T-helper 2 cell treated with Interferon-gamma antibody and Interleukin-4, amounts not matched to agents 5 μg/mL and 100 μg/mL, for 36 hours (primary cell): ENCODE measurements around the gene TRPV3.

Experiments
- DNase-seq: peaks from one replicate; pipeline ENCODE4 v3.0.0; 2021; ENCODE audit warnings: low spot score
- H3K27ac Mint-ChIP-seq: one replicate; pipeline ENCODE4 v1.8.0; 2021; ENCODE audit warnings: mild to moderate bottlenecking, mixed read lengths
- H3K27me3 Mint-ChIP-seq: one replicate; pipeline ENCODE4 v1.8.0; 2021; ENCODE audit warnings: low read depth, mixed read lengths
- H3K36me3 Mint-ChIP-seq: one replicate; pipeline ENCODE4 v1.8.0; 2021; ENCODE audit warnings: low read depth, mixed read lengths
- H3K4me1 Mint-ChIP-seq: one replicate; pipeline ENCODE4 v1.8.0; 2021; ENCODE audit warnings: low read depth, mixed read lengths
- H3K4me3 Mint-ChIP-seq: one replicate; pipeline ENCODE4 v1.8.0; 2022; ENCODE audit warnings: mild to moderate bottlenecking, moderate library complexity, mixed read lengths
- H3K9me3 Mint-ChIP-seq: one replicate; pipeline ENCODE4 v1.8.0; 2021; ENCODE audit warnings: mixed read lengths

TRPV3 gene

GRCh38 chr17:3511852-3512504, 45.6 kb downstream of the TRPV3 start:
- H3K4me1 Mint-ChIP-seq, result no peaks in the 10 kb centered on the region
- no peaks in the 10 kb centered on the region for H3K27me3 Mint-ChIP-seq
- no peak for DNase-seq
- H3K36me3 Mint-ChIP-seq, result no peaks in the 10 kb centered on the region
- H3K27ac Mint-ChIP-seq, result no peak overlapping the region
- no peak overlapping the region for H3K4me3 Mint-ChIP-seq
- no peaks in the 10 kb centered on the region for H3K9me3 Mint-ChIP-seq

- Mint-ChIP-seq H3K4me3 (no peak overlapping the region), H3K27ac (no peak overlapping the region)
Measured at GRCh38 chr17:3510090-3510489, 47.5 kb downstream of the TRPV3 start.

DNA sequence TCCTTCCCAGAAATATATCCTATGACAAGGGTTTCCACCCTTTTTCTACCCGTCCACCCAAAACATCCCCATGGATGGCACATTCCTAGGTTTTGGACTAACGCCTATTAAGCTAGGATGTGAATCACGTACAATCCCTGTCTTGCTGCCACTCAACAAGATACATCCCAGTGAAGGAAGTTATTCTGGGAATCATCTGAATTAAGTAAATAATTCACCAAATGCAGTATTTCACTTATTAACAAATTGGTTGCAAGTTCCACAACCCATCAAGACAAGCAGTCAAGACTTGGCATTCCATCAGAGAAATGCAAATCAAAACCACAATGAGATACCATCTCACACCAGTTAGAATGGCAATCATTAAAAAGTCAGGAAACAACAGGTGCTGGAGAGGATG, 49.7 kb downstream of the TRPV3 start:
- Mint-ChIP-seq H3K36me3 (no peaks in the 10 kb centered on the region), H3K27me3 (no peaks in the 10 kb centered on the region), H3K4me1 (no peaks in the 10 kb centered on the region), H3K9me3 (no peaks in the 10 kb centered on the region), H3K4me3 (no peak overlapping the region), H3K27ac (no peak overlapping the region)
- no peak for DNase-seq

More at GRCh38 chr17:3510090-3510489, 47.5 kb downstream of the TRPV3 start:
- no peak for DNase-seq
- Mint-ChIP-seq H3K36me3 (no peaks in the 10 kb centered on the region), H3K9me3 (no peaks in the 10 kb centered on the region), H3K27me3 (no peaks in the 10 kb centered on the region), H3K4me1 (no peaks in the 10 kb centered on the region)

- H3K27me3 Mint-ChIP-seq, result no peaks in the 10 kb centered on the region
- no peaks in the 10 kb centered on the region for H3K9me3 Mint-ChIP-seq
- no peaks in the 10 kb centered on the region for H3K4me1 Mint-ChIP-seq
- H3K36me3 Mint-ChIP-seq, result no peaks in the 10 kb centered on the region
- no peak overlapping the region for H3K4me3 Mint-ChIP-seq
- H3K27ac Mint-ChIP-seq, result no peak overlapping the region
- no peak for DNase-seq
Measured at GRCh38 chr17:3507071-3507470, 50.5 kb downstream of the TRPV3 start.

- no peak overlapping the region for H3K27ac Mint-ChIP-seq
- H3K4me3 Mint-ChIP-seq, result no peak overlapping the region
- no peaks in the 10 kb centered on the region for H3K4me1 Mint-ChIP-seq
- no peak for DNase-seq
- no peaks in the 10 kb centered on the region for H3K9me3 Mint-ChIP-seq
- no peaks in the 10 kb centered on the region for H3K36me3 Mint-ChIP-seq
- no peaks in the 10 kb centered on the region for H3K27me3 Mint-ChIP-seq
Measured at GRCh38 chr17:3506054-3506453, 51.6 kb downstream of the TRPV3 start.

- Mint-ChIP-seq H3K4me3 (no peak overlapping the region), H3K36me3 (no peaks in the 10 kb centered on the region), H3K27ac (no peak overlapping the region), H3K9me3 (no peaks in the 10 kb centered on the region), H3K4me1 (no peaks in the 10 kb centered on the region), H3K27me3 (no peaks in the 10 kb centered on the region)
- no peak for DNase-seq
Measured at GRCh38 chr17:3505008-3505407, 52.6 kb downstream of the TRPV3 start.

- Mint-ChIP-seq H3K9me3 (no peaks in the 10 kb centered on the region), H3K4me1 (no peaks in the 10 kb centered on the region), H3K4me3 (no peak overlapping the region), H3K36me3 (no peaks in the 10 kb centered on the region), H3K27ac (no peak overlapping the region), H3K27me3 (no peaks in the 10 kb centered on the region)
- no peak for DNase-seq
Measured at GRCh38 chr17:3503285-3503684, 54.3 kb downstream of the TRPV3 start.

GRCh38 chr17:3502466-3502865, 55.1 kb downstream of the TRPV3 start:
- H3K4me3 Mint-ChIP-seq, result no peak overlapping the region
- no peak for DNase-seq
- H3K36me3 Mint-ChIP-seq, result no peaks in the 10 kb centered on the region
- H3K27ac Mint-ChIP-seq, result no peak overlapping the region
- H3K27me3 Mint-ChIP-seq, result no peaks in the 10 kb centered on the region
- H3K4me1 Mint-ChIP-seq, result no peaks in the 10 kb centered on the region
- H3K9me3 Mint-ChIP-seq, result no peaks in the 10 kb centered on the region

GRCh38 chr17:3501344-3501743, 56.3 kb downstream of the TRPV3 start:
- Mint-ChIP-seq H3K27me3 (no peaks in the 10 kb centered on the region), H3K4me1 (no peaks in the 10 kb centered on the region), H3K9me3 (no peaks in the 10 kb centered on the region), H3K4me3 (no peak overlapping the region), H3K27ac (no peak overlapping the region), H3K36me3 (no peaks in the 10 kb centered on the region)
- no peak for DNase-seq

GRCh38 chr17:3497101-3497500, 60.5 kb downstream of the TRPV3 start:
- no peaks in the 10 kb centered on the region for H3K36me3 Mint-ChIP-seq
- DNase-seq, result no peak

DNA sequence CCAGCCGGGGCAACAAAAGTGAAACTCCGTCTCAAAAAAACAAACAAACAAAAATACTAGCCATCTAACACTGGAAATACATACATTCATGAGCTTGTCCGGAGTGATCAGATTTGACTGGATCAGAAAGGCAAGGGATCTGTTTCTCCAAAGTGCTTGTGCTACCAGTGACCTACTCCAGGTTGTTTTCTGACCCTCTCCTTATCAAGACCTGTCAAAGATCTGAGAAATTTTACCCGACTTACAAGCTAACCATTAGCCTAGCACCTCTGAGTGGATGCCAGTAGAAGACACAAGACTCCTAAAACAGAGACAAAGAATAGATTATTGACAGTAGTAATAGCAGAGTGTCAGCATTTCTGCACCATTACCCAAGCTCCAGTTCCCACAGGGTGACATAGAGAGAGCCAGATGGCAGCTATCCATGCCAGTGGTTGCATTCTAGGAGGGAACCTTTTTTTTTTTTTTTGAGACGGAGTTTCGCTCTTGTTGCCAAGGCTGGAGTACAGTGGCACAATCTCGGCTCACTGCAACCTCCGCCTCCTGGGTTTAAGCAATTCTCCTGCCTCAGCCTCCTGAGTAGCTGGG, 72.0 kb downstream of the TRPV3 start:
- H3K27me3 Mint-ChIP-seq, result peaks cover 14% of the 10 kb centered on the region
- no peak overlapping the region for H3K27ac Mint-ChIP-seq
- H3K4me3 Mint-ChIP-seq, result no peak overlapping the region
- H3K36me3 Mint-ChIP-seq, result no peaks in the 10 kb centered on the region
- H3K9me3 Mint-ChIP-seq, result no peaks in the 10 kb centered on the region
- DNase-seq, result no peak
- H3K4me1 Mint-ChIP-seq, result no peaks in the 10 kb centered on the region

More at GRCh38 chr17:3497101-3497500, 60.5 kb downstream of the TRPV3 start:
- H3K27me3 Mint-ChIP-seq, result no peaks in the 10 kb centered on the region
- no peak overlapping the region for H3K4me3 Mint-ChIP-seq
- no peaks in the 10 kb centered on the region for H3K4me1 Mint-ChIP-seq
- no peaks in the 10 kb centered on the region for H3K9me3 Mint-ChIP-seq
- H3K27ac Mint-ChIP-seq, result no peak overlapping the region

DNA sequence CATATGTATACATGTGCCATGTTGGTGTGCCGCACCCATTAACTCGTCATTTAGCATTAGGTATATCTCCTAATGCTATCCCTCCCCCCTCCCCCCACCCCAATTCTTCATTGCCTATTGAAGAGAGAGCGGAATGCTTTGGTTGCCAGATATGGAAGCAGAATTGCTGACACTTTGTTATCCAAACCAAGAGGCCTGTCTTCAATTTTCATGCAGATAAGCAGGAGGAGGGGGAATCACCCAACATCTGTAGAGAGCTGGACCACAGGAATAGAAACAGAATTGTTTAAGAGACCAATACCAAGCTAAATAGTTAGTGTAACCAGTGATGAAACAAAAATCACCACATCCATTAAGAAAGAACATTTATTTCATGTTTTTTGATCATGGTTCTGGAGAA, 74.8 kb downstream of the TRPV3 start:
- Mint-ChIP-seq H3K27me3 (peaks cover 12% of the 10 kb centered on the region), H3K27ac (no peak overlapping the region), H3K4me1 (no peaks in the 10 kb centered on the region), H3K9me3 (no peaks in the 10 kb centered on the region), H3K4me3 (no peak overlapping the region), H3K36me3 (no peaks in the 10 kb centered on the region)
- DNase-seq, result no peak

DNA sequence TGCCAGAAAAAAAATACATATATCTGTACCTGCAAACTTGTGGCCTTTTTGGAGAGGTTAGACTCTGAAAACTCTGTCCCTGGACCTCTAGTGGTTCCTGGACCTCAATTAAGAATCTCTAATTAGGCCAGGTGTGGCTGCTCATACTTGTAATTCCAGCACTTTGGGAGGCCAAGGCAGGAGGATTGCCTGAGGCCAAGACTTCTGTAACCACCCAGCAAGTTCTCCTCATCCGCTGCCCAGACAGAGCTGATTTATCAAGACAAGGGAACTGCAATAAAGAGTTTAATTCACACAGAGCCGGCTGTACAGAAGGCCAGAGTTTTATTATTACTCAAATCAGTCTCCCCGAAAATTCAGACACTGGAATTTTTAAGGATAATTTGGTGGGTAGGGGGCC, 77.6 kb downstream of the TRPV3 start:
- no peak overlapping the region for H3K27ac Mint-ChIP-seq
- no peak overlapping the region for H3K4me3 Mint-ChIP-seq
- no peaks in the 10 kb centered on the region for H3K9me3 Mint-ChIP-seq

GRCh38 chr17:3475812-3476610, 81.6 kb downstream of the TRPV3 start, which contains the start of gene ASPA:
TSS of gene ASPA (plus strand) at chr17:3475997. CDS start at chr17:3476160, 163 bp downstream.
- Mint-ChIP-seq H3K27me3 (no peaks in the 10 kb centered on the region), H3K4me1 (peaks cover 5% of the 10 kb centered on the region), H3K4me3 (peak within 1 kb of the TSS; percentile 16), H3K27ac (no peak within 1 kb of the TSS), H3K36me3 (no peaks in the 10 kb centered on the region), H3K9me3 (no peaks in the 10 kb centered on the region)
- no peak for DNase-seq

More for the DNA sequence above, 77.6 kb downstream of the TRPV3 start:
- Mint-ChIP-seq H3K27me3 (peaks cover 2% of the 10 kb centered on the region), H3K36me3 (no peaks in the 10 kb centered on the region), H3K4me1 (peaks cover 5% of the 10 kb centered on the region)
- no peak for DNase-seq
